NCI-H1930 (cell line): ENCODE data around the gene EOLA1.
"Not testable (repeated sequence)": the region's sequence is repeated elsewhere in the genome, so short reads cannot be mapped to it uniquely, and the experiment has no call there.

Experiments
- DNase-seq, 2 experiments: peaks; one replicate each; lab custom pipeline; 2025; lab: John Stamatoyannopoulos, UW

The EOLA1 gene

GRCh38 chrX:149540621-149541520 lies at the start of gene EOLA1:
EOLA1 (plus strand) TSS chrX:149541012; CDS start chrX:149545631, 4,619 bp downstream.
- peak; percentile 86 to 92 for DNase-seq

- no peak for DNase-seq
Measured at GRCh38 chrX:149491812-149492211, 49.0 kb upstream of the EOLA1 start.

GRCh38 chrX:149493567-149494562 lies 46.9 kb upstream of the EOLA1 start:
- no peak for DNase-seq

- DNase-seq, result no peak
Measured at GRCh38 chrX:149494844-149495565, 45.8 kb upstream of the EOLA1 start.

- DNase-seq, result no peak
Measured at GRCh38 chrX:149495573-149496071, 45.2 kb upstream of the EOLA1 start.

- DNase-seq, result no peak
Measured at GRCh38 chrX:149497054-149497453, 43.8 kb upstream of the EOLA1 start.

GRCh38 chrX:149497626-149498025 lies 43.2 kb upstream of the EOLA1 start:
- no peak for DNase-seq

GRCh38 chrX:149498767-149499166 lies 42.0 kb upstream of the EOLA1 start:
- no peak for DNase-seq

- DNase-seq, result no peak
Measured at GRCh38 chrX:149499766-149500165, 41.0 kb upstream of the EOLA1 start.

- DNase-seq, result not testable (repeated sequence)
Measured at GRCh38 chrX:149502923-149503322, 37.9 kb upstream of the EOLA1 start.

GRCh38 chrX:149503446-149503845 lies 37.4 kb upstream of the EOLA1 start:
- DNase-seq, result not testable (repeated sequence)

GRCh38 chrX:149504226-149504914 lies 36.4 kb upstream of the EOLA1 start:
- DNase-seq, result peak; percentile 8 to 37

- DNase-seq, result peak; percentile 74 to 82
Measured at GRCh38 chrX:149504915-149505651, 35.7 kb upstream of the EOLA1 start, which contains the start of gene IDS. IDS (minus strand) TSS chrX:149505306; CDS start chrX:149505137, 169 bp downstream.

- DNase-seq, result no peak
Measured at GRCh38 chrX:149505671-149506070, 35.1 kb upstream of the EOLA1 start.

GRCh38 chrX:149506349-149506748 lies 34.5 kb upstream of the EOLA1 start:
- DNase-seq, result no peak

- DNase-seq, result no peak
Measured at GRCh38 chrX:149508467-149508866, 32.3 kb upstream of the EOLA1 start.

GRCh38 chrX:149510386-149510785 lies 30.4 kb upstream of the EOLA1 start:
- DNase-seq, result no peak

GRCh38 chrX:149511081-149511480 lies 29.7 kb upstream of the EOLA1 start:
- DNase-seq, result no peak

- no peak for DNase-seq
Measured at GRCh38 chrX:149512225-149512885, 28.5 kb upstream of the EOLA1 start.
